ENCODE results near the gene SEPTIN3. TPM values are rescaled to one million over a fixed set of nuclear protein-coding genes. Genes with fewer than 3 reads are reported as not detected.

The SEPTIN3 gene
- total RNA-seq, 1 donor from 2014 or later, result 0.46 TPM

- H3K4me3 Mint-ChIP-seq (ENCODE audit: unreplicated experiment), result no peak overlapping the region
- TF ChIP-seq CTCF (IDR thresholded peaks at IDR 0.05), result no peak
- H3K27ac Mint-ChIP-seq (ENCODE audit: unreplicated experiment), result no peak overlapping the region
- no peak for DNase-seq (ENCODE audit: extremely low spot score, unreplicated experiment)
- H3K27me3 Mint-ChIP-seq (ENCODE audit: unreplicated experiment), result peaks cover 44% of the 10 kb centered on the region
- no peaks in the 10 kb centered on the region for H3K4me1 Mint-ChIP-seq (ENCODE audit: unreplicated experiment)
- H3K9me3 Mint-ChIP-seq (ENCODE audit: unreplicated experiment), result no peaks in the 10 kb centered on the region
- no peaks in the 10 kb centered on the region for H3K36me3 Mint-ChIP-seq (ENCODE audit: unreplicated experiment)
These were observed 32.5 kb downstream of the SEPTIN3 start for GRCh38 chr22:42001706-42002105.

- no peak overlapping the region for H3K27ac Mint-ChIP-seq (ENCODE audit: unreplicated experiment)
These were observed 38.7 kb downstream of the SEPTIN3 start for GRCh38 chr22:42007922-42008321.

GRCh38 chr22:42010778-42011177, 41.5 kb downstream of the SEPTIN3 start:
- H3K4me1 Mint-ChIP-seq (ENCODE audit: unreplicated experiment), result no peaks in the 10 kb centered on the region
- DNase-seq (ENCODE audit: extremely low spot score, unreplicated experiment), result no peak
- peaks cover 25% of the 10 kb centered on the region for H3K27me3 Mint-ChIP-seq (ENCODE audit: unreplicated experiment)
- H3K9me3 Mint-ChIP-seq (ENCODE audit: unreplicated experiment), result peaks cover 19% of the 10 kb centered on the region
- no peak for TF ChIP-seq CTCF (IDR thresholded peaks at IDR 0.05)
- no peak overlapping the region for H3K4me3 Mint-ChIP-seq (ENCODE audit: unreplicated experiment)
- H3K27ac Mint-ChIP-seq (ENCODE audit: unreplicated experiment), result no peak overlapping the region
- H3K36me3 Mint-ChIP-seq (ENCODE audit: unreplicated experiment), result peaks cover 1% of the 10 kb centered on the region

More at GRCh38 chr22:42007922-42008321, 38.7 kb downstream of the SEPTIN3 start:
- DNase-seq (ENCODE audit: extremely low spot score, unreplicated experiment), result no peak
- peaks cover 24% of the 10 kb centered on the region for H3K27me3 Mint-ChIP-seq (ENCODE audit: unreplicated experiment)
- peaks cover 19% of the 10 kb centered on the region for H3K9me3 Mint-ChIP-seq (ENCODE audit: unreplicated experiment)
- peaks cover 1% of the 10 kb centered on the region for H3K36me3 Mint-ChIP-seq (ENCODE audit: unreplicated experiment)
- H3K4me1 Mint-ChIP-seq (ENCODE audit: unreplicated experiment), result no peaks in the 10 kb centered on the region
- no peak for TF ChIP-seq CTCF (IDR thresholded peaks at IDR 0.05)
- no peak overlapping the region for H3K4me3 Mint-ChIP-seq (ENCODE audit: unreplicated experiment)

- H3K4me3 Mint-ChIP-seq (ENCODE audit: unreplicated experiment), result no peak overlapping the region
- H3K4me1 Mint-ChIP-seq (ENCODE audit: unreplicated experiment), result no peaks in the 10 kb centered on the region
- no peak for TF ChIP-seq CTCF (IDR thresholded peaks at IDR 0.05)
- H3K27ac Mint-ChIP-seq (ENCODE audit: unreplicated experiment), result no peak overlapping the region
- H3K27me3 Mint-ChIP-seq (ENCODE audit: unreplicated experiment), result peaks cover 32% of the 10 kb centered on the region
- H3K36me3 Mint-ChIP-seq (ENCODE audit: unreplicated experiment), result peaks cover 1% of the 10 kb centered on the region
- peaks cover 19% of the 10 kb centered on the region for H3K9me3 Mint-ChIP-seq (ENCODE audit: unreplicated experiment)
- DNase-seq (ENCODE audit: extremely low spot score, unreplicated experiment), result no peak
These were observed 44.1 kb downstream of the SEPTIN3 start for GRCh38 chr22:42013385-42013784.

- Mint-ChIP-seq H3K27me3 (ENCODE audit: unreplicated experiment) (peaks cover 50% of the 10 kb centered on the region), H3K4me1 (ENCODE audit: unreplicated experiment) (no peaks in the 10 kb centered on the region), H3K4me3 (ENCODE audit: unreplicated experiment) (no peak overlapping the region), H3K27ac (ENCODE audit: unreplicated experiment) (no peak overlapping the region), H3K36me3 (ENCODE audit: unreplicated experiment) (no peaks in the 10 kb centered on the region), H3K9me3 (ENCODE audit: unreplicated experiment) (peaks cover 3% of the 10 kb centered on the region)
- TF ChIP-seq CTCF (IDR thresholded peaks at IDR 0.05), result no peak
- DNase-seq (ENCODE audit: extremely low spot score, unreplicated experiment), result no peak
These were observed 46.9 kb downstream of the SEPTIN3 start for GRCh38 chr22:42016111-42016510.
